Midbrain (tissue), 1 donor: ENCODE results near the gene SLC25A48.
A peak's percentile ranks its signal among the peaks of the same experiment; 100 is the strongest.
"Not testable (repeated sequence)": the region's sequence is repeated elsewhere in the genome, so short reads cannot be mapped to it uniquely, and the experiment has no call there.

Source experiments
- DNase-seq: peaks from one replicate; lab custom pipeline; 2025; lab: John Stamatoyannopoulos, UW

Gene SLC25A48

DNA sequence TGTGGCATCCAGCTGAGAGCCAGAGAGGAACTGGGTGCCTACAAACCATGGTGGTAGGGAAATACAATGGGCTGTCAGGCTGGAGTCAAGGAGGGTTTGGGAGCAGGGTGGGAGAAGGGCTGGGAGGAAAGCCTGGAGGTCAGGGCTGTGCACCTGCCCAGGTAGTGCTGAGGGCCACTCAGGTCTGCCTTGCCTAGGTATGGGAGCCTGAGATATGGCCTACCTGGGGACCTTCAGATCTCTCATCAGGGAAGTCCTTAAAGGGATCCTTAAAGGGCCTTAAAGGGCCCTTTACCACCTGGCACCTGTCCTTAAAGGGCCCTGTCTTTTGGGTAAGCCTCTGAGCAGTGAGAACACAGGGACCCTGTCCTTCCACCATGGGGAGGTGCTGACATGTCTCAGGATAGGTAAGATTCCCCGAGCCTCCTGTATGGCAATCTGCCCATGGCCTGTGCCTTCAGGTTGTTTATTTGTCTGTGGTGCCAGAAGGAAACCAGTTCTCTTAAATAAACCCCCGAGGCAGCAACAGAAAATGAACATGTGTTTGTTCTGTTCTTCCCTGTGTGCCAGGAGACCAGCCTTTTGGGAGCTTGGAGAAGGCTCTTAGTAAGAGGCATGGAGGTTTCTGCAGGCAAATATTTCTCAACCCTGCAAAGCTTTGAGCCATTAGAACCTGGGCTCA lies 23.3 kb downstream of the SLC25A48 start:
- DNase-seq, result no peak

DNA sequence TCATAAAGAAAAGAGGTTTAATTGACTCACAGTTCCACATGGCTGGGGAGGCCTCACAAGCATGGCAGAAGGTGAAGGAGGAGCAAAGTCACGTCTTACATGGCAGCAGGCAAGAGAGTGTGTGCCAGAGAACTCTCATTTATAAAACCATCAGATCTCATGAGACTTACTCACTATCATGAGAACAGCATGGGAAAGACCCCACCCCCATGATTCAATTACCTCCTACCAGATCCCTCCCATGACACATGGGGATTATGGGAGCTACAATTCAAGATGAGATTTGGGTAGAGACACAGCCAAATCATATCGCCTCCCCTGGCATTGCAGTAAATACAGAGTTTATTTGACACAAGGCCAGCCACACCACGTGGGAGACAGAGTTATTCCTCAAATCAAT lies 24.7 kb downstream of the SLC25A48 start:
- not testable (repeated sequence) for DNase-seq

DNA sequence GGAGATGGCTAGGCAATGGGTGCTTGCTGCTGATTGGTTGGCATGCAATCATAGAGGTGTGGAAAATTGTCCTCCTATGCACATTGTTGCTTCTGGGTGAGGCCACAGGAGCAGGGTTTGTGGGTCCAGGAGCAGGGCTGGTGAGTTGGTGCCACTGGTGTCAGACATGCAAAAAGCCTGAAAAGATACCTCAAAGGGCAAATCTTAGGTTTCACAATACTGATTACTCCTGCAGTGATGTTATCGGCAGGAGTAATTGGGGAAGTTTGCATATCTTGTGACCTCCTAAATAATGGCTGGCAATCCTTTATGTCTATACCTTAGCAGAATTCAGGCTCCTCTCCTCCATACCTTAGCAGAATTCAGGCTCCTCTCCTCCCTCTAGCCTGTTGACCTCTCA lies 25.2 kb downstream of the SLC25A48 start:
- DNase-seq, result no peak

DNA sequence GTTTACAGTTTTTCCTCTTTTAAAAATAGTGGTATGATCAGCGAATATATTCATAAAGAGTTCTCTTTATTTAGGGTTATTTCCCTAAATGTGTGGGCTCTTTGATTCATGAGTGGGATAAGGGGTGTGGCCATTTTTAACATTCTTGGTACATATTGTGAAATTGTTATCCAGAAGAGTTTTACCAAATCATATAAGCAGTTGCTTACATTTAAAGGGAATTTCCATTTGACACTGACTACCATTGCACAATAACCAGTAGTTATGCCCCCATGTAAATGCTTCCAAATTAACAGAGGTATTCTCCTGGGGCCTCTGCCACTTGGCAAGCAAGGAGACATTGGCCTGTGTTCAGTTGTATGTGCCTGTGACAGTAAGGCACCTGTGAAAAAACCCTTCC lies 27.2 kb downstream of the SLC25A48 start:
- DNase-seq, result no peak

DNA sequence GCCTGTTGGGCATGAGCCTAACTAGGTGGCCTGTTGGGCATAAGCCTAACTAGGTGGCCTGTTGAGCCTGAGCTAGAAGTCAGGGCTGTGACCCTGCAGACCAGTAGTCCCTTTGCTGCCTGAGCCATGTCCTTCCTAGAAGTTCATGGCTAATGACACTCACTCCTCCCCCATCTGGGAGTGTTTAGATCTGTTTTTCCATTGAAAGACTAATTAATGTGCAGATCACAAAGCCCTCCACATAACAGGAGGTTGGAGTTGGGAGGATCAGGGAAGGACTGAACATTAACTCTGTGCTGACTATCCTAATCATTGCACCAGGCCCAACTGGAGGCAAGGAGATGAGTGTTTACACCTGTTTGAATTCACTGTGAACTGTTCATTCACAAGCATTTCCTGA lies 27.6 kb downstream of the SLC25A48 start:
- no peak for DNase-seq

DNA sequence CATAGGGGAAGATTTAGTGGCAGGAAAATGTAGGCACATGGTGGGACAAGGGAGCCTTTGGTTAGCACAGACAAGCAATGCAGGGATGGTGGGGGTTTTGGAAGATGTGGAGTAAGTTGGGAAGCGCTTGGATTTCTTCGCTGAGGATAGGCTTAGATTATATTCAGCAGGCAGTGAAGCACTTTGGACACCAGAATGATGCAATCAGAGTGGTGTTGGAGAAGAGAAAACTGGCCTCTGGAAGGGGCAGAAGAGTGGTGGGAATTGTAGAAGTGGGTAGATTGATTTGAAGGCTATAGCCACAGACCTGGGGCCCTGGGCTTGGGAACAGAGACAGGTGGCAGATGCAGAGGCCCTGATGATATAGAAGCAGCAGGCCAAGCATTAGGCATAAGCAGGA lies 28.3 kb downstream of the SLC25A48 start:
- no peak for DNase-seq

DNA sequence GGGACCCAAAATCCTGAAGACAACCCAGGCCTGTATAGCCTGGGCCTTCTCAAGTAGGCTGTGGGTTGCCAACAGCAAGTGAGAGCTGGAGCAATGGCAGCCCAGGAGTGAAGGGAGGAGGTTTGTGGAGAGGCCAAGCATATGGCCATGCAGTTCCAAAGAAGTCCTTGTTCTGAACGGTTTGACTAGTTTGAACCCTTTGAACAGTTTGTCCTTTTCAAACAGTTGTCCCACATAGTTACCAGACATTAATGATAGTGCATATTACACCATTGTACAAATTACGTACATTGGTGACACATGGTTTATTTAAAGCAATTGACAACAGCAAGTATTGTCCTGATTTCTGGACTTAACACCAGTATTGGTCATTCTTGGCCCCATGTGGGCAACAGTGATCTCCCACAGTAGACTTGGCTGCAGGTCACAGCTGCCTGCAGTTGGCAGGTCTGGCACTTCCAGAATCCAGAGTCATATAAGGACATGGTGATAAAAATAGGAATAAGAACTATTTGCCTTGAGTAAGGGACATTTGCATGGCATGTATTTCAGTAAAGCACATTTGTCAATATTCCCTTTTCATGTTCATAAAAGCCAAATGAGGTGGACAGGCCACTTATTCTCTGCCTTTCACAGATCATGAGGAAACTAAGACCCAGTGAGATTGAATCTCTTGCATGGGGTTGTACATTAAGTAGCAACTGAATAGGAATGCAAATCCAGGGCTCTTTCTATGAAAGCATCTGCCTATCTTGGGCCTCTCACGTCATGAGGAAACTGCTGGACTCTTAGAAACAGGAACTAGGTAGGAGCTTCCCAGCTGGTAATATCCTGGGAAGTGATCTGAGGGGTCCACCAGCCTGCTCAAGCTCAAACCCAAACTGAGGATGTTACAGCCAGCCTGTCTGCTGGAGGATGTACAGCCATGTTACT lies 30.3 kb downstream of the SLC25A48 start:
- DNase-seq, result no peak

DNA sequence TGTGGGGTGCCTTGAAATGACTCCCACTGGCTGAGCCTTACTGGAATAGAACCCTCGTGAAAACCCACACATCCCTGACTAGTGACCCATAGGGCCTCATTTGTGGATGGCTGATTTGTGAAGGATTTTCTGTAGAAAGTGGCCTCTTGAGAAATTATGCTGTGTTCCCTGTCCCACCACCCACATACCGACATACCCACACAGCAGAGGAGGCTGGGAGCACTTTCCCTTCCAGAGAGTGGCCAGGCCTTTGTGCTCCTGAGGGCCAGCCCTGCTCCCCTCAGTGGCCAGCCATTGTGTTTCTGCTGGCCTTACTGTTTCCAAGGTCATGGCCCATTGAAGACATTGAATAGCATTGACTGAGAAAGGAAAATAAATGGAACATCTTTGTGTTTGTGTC lies 31.6 kb downstream of the SLC25A48 start:
- DNase-seq, result no peak

DNA sequence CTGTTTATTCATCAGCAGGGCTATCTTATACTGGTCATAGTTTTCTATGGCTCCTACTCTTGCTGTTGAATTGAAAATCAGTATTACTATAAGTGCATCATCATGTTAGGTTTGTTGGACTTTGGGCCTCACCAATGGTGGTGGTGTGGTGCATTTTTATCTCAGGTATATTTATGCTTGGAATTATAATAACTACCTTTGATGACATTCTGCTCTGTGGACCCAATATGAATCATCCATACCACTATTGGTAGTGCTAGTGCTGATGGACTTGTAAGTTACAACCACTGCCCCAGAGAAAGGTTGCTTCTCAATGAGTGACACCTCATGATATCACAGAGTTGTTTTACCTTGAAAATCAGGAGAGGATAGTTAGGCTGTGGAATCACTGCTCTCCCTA lies 33.1 kb downstream of the SLC25A48 start:
- DNase-seq, result no peak

DNA sequence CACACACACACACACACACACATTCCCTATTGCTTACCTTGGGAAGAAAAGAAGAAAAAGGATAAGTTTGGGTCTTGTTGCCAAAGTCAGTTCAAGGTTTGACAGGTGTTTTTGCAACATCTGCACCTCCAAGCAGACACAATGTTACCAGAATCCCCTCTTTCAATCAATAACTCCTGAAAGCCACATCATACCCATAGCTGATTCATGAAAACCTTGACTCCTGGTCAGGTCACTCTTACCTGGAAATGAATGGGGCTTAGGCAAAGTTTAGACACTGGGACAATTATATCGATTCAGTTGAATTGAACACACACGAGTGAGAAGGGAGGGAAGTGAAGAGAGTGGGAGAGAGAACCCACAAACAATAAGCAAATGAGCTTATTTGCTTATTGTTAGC lies 34.2 kb downstream of the SLC25A48 start:
- DNase-seq, result no peak

DNA sequence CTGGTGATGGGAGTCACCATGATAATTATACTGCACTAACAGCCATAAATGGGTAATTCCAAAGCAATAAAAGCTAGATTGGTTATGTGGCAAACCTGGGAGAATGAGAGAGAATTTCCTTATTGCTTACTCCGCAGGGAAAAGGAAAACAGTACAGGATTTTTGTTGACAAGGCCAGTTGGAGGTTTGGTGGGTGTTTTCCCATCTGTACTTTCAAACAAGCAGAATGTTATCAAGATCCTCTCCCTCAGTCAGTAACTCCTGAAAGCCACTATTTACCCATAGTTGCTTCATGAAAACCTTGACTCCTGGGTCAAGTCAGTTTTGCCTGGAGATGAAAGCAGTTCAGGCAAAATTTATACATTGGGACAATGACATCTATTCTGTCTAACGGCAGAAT lies 34.8 kb downstream of the SLC25A48 start:
- no peak for DNase-seq

DNA sequence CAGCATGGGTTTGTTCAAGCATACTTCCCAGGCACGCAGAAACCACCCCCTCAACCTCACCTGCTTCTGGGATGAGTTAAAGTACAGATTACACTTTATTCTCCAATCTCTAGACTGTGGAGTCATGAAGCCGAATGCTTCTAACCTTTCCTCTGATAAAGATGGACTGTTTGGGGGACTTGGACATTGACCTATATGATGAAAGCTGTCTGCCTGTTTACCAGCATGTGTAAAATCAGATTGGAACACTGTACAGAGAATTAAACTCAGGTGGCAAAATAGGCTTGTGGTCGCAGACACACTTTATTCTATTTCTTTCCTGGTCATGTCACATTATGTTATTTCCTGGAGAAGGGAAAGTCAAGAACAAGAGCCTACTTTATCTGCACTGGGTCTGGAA lies 35.5 kb downstream of the SLC25A48 start:
- no peak for DNase-seq

DNA sequence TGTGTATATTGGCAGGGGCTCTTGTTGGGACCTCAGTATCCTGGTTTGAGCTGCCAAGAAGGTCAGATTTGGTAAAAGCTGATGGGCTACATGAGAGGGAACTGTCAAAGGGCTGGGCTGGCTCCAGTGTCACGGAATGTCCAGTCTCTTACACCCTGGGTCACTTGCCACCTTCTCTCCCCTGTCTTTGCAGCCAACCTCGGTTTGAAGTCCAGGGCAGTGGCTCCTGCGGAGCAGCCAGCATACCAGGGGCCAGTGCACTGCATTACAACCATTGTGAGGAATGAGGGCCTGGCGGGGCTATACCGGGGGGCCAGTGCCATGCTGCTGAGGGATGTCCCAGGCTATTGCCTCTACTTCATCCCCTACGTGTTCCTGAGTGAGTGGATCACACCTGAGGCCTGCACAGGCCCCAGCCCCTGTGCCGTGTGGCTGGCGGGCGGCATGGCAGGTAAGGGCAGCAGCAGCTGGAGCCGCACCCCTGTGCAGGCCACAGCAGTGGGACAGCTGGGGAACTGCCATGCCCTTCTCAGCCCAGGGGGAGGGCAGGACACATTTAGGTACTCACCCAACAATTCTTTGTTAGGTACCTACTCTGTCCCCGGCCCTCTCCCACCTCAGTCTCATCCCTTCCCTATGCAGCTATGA lies 36.9 kb downstream of the SLC25A48 start:
- DNase-seq, result no peak

DNA sequence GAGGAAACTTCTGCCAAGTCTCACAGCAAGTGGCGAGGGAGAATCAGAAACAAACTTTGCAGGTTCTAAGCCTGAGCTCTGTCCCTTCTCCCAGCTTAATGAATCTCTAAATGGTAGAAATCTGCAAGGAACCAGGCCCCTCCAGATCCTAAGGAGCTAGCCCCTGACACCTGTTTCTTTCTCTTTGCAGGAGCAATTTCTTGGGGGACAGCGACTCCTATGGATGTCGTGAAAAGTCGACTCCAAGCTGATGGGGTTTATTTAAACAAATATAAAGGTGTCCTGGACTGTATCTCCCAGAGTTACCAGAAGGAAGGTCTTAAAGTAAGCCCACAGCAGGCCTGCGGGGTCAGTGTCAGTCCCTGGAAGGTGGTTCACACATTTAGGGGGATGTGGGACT lies 39.4 kb downstream of the SLC25A48 start:
- no peak for DNase-seq

DNA sequence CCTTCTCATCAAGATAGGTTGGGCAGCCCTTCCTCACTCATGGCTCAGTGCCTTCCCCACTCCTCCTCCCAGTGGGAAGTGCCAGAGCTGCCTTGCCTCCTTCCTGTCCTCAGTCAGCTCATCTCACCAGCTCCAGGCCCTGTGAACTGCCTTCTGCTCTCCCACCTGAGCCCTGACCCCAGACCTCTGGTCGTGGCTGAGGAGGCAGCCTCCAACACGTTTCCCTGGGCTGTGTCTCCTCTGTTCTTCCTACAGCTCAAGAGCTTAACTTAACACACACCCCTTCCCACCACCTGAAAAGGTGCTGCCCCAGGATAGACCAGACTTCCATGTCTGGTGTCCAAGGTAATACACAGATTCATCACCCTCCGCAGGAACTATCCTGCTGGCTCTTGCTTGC lies 40.0 kb downstream of the SLC25A48 start:
- no peak for DNase-seq

DNA sequence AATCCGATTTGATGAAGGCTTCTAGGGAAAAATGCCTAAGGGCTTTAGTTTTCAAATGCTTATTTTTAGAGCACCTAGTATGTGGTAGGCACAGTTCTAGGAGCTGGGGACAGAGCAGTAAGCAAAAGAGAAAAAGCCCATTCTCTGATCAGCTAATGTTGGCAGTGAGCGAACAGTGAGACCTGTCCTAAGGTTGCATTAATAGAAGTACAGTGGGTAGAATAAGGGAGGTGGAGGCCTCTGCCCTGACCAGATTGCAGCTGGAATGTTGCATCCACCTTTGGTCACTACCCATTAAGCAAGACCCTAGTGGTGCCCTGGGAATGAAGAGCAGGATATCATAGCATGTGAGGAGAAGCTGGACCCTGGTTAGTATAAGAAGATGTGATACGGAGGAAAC lies 41.1 kb downstream of the SLC25A48 start:
- DNase-seq, result no peak

DNA sequence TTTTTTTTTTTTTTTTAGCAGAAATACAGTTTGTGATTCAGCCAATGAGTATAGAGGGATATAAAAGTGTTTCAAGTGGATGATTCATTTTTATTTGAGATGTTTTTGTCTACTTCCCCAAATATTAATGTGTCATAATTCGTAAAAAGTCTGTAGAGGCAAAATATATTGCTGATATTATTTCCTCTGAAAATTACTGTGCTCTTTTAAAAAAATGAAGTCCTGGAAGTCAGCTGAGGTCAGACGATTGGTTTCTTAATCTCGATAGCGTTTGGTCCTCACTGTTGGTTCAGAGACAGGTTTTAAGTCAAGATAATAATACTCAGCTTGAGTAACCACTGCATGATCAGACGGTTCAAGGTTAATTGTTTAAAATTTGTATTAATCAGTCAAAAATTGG lies 41.7 kb downstream of the SLC25A48 start:
- DNase-seq, result no peak

DNA sequence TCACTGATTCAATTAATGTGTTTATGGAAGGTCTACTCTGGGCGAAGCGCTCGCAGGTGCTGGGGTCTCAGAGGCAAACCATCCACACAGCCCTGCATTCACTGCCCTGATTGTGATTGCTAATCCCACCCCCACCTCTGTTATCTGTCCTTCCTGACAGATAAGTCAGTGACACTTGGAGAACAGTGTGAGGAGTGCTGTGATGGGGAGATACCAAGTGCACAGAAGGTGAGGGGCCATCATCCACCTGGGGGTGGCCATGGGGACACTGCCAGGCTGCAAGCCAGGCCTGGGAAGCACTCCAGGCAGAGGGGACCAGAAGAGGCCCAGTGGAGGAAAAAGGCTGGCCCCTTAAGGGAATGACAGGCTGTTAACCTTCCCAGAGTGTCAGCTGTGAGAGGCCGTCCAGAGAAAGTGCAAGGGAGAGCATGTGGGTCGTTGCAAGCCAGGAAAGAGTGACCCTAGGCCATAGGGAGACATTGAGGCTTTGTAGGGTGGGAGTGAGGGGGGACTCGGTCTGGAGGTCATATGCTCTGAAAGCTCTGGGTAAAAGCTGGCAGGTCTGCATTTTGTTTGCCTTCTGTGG lies 43.2 kb downstream of the SLC25A48 start:
- no peak for DNase-seq

DNA sequence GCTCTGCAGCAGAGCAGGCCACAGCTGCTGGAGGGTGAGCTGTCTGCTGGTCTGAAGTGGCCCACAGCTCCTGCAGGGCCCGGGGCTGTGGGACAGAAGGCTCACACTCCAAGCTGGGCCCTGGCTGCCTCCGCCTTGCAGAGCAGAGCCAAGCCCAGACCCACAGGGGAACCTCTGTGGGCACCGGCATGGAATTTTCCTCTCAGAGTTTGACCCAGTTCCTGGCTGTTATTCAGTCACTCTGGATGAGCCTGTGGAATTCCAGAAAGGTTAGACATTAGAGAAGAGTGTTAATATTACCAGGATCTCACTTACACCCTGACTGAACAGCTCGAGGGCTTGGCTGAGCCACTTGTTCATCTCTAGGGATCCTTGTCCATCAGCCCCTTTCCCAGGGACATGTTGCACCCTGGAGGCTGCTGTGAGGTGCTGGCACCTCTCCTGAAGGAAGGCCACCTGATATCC lies 43.7 kb downstream of the SLC25A48 start:
- DNase-seq, result no peak

DNA sequence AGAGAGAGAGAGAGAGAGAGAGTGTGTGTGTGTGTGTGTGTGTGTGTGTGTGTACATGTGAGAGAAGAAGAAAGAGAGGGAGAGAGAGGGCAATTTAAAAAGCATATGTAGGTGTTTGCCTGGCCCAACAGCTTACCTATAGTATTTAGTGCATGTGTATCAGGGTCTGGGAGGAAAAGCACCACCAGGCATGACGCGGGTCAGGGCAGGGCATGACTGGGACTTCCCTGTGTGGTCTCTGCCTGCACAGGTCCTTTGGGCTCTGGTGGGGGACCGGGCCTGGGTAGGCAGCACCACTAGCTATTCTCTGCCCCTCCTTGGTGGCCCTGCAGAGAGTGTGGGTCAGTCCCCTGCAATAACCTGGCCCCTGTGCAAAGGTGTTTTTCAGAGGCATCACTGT lies 45.1 kb downstream of the SLC25A48 start:
- no peak for DNase-seq

DNA sequence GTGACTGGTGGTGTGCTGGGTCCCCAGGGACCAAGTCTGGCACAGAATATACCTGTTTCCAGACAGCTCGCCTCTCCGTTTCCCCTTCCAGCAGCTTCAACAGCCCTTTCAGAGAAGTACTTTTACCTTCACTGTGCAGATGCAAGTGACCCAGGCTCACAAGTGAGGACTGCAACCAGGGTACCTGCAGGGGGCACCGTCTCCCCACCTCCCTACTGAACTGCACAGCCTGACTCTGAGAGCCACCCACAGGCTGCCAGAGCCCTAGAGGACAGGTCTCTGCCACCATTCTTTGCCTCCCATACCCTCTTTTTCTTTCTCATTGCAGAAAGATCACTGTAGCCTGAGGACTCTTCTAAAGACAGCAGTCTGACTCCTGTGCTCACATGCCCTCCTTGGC lies 45.8 kb downstream of the SLC25A48 start:
- DNase-seq, result no peak

DNA sequence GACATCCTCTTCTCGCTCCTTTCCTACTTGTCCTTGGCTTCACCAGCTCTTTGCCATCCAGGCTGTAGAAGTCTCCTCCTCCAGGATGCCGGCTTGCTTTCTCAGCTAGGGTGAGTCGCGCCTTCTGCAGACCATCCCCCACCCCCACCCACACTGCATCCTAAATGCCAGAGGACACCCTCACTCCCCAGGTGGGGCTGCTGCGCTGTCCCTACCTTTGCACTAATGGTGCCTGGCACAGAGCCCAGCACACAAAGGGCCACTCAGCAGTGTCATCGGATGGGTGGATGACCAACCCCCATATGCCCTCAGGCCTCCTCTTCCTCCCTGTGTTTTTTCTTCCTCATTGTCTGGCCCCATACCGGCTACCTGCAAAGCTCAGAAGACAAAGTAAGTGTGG lies 46.3 kb downstream of the SLC25A48 start:
- no peak for DNase-seq

DNA sequence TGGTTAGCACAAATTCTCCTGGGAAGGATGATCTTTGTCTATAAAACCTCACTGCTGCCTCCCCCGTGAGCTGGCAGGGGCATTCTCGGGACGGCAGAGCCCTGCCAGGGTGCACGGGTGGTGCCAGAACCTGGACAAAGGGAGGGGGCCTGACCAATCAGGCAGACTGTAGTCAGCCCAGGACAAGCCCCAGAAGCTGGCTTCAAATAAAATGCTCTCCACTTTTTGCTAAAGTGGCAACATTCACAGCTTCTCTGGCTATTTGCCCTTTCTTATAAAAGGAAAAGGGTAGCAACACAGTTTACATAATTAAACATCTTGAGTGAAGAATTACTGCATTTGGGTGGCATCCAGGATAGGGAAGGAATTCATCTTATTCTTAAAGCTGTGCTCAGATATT lies 46.8 kb downstream of the SLC25A48 start:
- peak; percentile 73 for DNase-seq
